Measurements from ENCODE around the gene NAB1.
"Not testable (repeated sequence)": the region's sequence is repeated elsewhere in the genome, so short reads cannot be mapped to it uniquely, and the experiment has no call there.

The NAB1 gene

DNA sequence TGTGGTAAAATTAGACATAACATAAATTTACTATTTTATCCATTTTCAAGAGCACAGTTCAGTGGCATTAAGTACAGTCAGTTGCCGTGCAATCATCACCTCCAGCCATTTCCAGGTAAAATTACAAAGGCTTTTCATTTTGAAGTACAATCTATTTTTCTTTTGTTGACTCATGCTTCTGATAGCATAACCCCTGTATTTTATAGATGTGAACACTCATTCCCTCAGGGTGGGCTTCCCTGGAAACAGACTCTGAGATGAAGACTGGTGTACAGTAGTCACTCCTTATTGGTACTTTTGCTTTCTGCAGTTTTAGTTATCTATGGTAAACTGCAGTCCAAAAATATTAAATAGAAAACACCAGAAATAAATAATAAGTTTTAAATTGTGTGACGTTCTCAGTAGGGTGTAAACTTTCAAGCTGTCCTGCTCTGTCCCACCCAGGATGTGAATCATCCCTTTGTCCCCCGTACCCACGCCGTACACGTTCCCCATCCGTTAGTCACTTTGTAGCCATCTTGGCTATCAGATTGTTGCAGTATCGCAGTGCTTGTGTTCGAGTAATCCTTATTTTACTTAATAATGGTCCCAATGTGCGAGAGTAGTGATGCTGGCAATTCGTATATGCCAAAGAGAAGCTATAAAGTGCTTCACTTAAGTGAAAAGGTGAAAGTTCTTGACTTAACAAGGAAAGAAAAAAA, 41.1 kb upstream of the NAB1 start:
- Histone ChIP-seq H3K36me3 (no peaks in the 10 kb centered on the region), H3K4me1 (no peaks in the 10 kb centered on the region), H3K9me3 (no peaks in the 10 kb centered on the region), H3K4me3 (no peak overlapping the region), H3K27ac (no peak overlapping the region), H3K27me3 (no peaks in the 10 kb centered on the region)
- no peak for TF ChIP-seq CTCF (IDR thresholded peaks at IDR 0.05)
- no peak for DNase-seq
- intact Hi-C loops (cut with DNase I; ENCODE audit: low total_unique reads), result no loop called here

GRCh38 chr2:190608863-190609262, 40.0 kb upstream of the NAB1 start:
- H3K4me1 ChIP-seq; H3K36me3 ChIP-seq; H3K9me3 ChIP-seq; H3K27me3 ChIP-seq; H3K4me3 ChIP-seq; H3K27ac ChIP-seq; DNase-seq; intact Hi-C loops (cut with DNase I; ENCODE audit: low total_unique reads): not testable (repeated sequence)

GRCh38 chr2:190609397-190609796, 39.5 kb upstream of the NAB1 start:
- H3K9me3 ChIP-seq; H3K36me3 ChIP-seq; H3K4me1 ChIP-seq; DNase-seq; intact Hi-C loops (cut with DNase I; ENCODE audit: low total_unique reads); H3K27ac ChIP-seq; H3K4me3 ChIP-seq; H3K27me3 ChIP-seq: not testable (repeated sequence)

DNA sequence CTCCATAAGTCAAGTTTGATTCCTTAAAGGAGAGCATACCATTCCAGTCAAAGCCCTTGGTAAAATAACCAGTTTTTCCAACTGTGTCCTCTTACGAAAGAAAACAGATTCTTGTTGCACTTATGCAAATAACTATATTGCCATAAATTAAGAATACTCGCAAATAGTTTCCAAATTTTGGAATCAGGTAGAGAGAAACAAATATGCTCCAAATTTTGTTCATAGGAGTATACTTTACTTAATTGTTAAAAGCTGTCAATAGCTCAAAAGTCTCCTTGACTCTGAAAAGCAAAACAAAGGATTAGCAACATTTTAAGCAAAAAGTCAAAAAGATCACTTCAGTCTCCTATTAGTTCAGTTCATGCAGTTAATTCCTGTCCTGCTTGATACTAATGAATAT, 38.4 kb upstream of the NAB1 start:
- H3K27me3 ChIP-seq; H3K9me3 ChIP-seq; H3K4me3 ChIP-seq; intact Hi-C loops (cut with DNase I; ENCODE audit: low total_unique reads); H3K36me3 ChIP-seq; DNase-seq; H3K27ac ChIP-seq; H3K4me1 ChIP-seq: not testable (repeated sequence)

- Histone ChIP-seq H3K9me3 (no peaks in the 10 kb centered on the region), H3K4me3 (no peak overlapping the region), H3K36me3 (no peaks in the 10 kb centered on the region), H3K27ac (no peak overlapping the region), H3K4me1 (no peaks in the 10 kb centered on the region), H3K27me3 (no peaks in the 10 kb centered on the region)
- TF ChIP-seq CTCF (IDR thresholded peaks at IDR 0.05), result no peak
- no peak for DNase-seq
- intact Hi-C loops (cut with DNase I; ENCODE audit: low total_unique reads), result no loop called here
These were observed 33.2 kb upstream of the NAB1 start for GRCh38 chr2:190615555-190616200.

DNA sequence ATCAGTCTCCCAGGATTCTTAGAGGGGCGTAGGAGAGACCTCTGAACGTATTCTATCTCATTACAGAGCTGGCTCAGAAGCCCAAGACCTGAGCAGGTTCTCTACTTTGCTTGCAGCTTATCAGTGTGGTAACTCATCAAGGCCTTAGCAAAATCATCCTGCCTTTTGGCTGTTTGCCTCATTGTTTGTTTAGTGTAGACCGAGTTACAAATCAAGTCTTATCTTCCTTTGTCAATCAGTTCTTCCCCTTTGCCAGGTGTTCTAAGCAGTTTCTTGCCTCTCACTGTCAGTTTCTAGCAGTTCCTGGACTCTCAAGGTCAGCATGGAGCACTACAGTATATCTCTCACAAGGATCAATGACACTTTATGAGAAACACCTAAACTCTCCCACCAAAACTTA, 30.9 kb upstream of the NAB1 start:
- no peaks in the 10 kb centered on the region for H3K36me3 ChIP-seq
- H3K4me3 ChIP-seq, result no peak overlapping the region
- no peaks in the 10 kb centered on the region for H3K9me3 ChIP-seq
- H3K27ac ChIP-seq, result no peak overlapping the region
- H3K27me3 ChIP-seq, result no peaks in the 10 kb centered on the region
- intact Hi-C loops (cut with DNase I; ENCODE audit: low total_unique reads), result no loop called here
- DNase-seq, result no peak
- TF ChIP-seq CTCF (IDR thresholded peaks at IDR 0.05), result no peak
- H3K4me1 ChIP-seq, result no peaks in the 10 kb centered on the region

DNA sequence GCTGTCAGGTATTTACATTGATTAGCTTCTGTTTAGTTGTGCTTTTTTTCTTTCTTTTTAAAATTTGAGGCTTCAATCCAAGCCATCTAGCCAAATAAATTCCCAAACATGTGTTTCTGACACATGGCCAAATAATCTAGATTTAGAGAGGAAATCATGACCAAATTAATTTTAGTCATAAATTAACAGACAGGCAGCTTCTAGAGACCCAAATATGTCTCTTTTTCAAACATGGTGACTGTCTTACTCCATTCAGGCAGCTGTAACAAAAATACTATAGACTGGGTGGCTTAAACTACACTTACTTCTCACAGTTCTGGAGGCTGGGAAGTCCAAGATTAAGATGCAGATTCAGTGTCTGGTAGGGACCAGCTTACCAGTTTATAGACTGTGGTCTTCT, 23.2 kb upstream of the NAB1 start:
- no peak for TF ChIP-seq CTCF (IDR thresholded peaks at IDR 0.05)
- Histone ChIP-seq H3K9me3 (no peaks in the 10 kb centered on the region), H3K4me1 (peaks cover 0 to 34% (median 6%) of the 10 kb centered on the region in 4 donors), H3K27me3 (no peaks in the 10 kb centered on the region), H3K27ac (peak overlapping the region in 1 of 2 donors; percentile 24), H3K36me3 (no peaks in the 10 kb centered on the region), H3K4me3 (no peak overlapping the region)
- no peak for DNase-seq
- intact Hi-C loops (cut with DNase I; ENCODE audit: low total_unique reads), result no loop called here
